Upper lobe of left lung (tissue), 6 donors: ENCODE data around the gene WNT2. TPM values are rescaled to one million over a fixed set of nuclear protein-coding genes. Genes with fewer than 3 reads are reported as not detected.
A peak's percentile ranks its signal among the peaks of the same experiment; 100 is the strongest.

ENCODE experiments used
- ATAC-seq, 2 donors: fragments of 200-7000 bp; cut with Tn5 transposase; one replicate each; pipeline ENCODE4 v1.9.1; 2022; ENCODE audit warnings: mild to moderate bottlenecking in 2 of 2, moderate library complexity in 2 of 2; ENCODE audit not compliant: low FRiP score in 2 of 2
- DNase-seq, 2 donors: peaks; one replicate each; pipeline ENCODE4 v3.0.0-alpha.2; 2019 to 2020
- H3K27ac ChIP-seq, 4 donors: fragments of 200-600 bp; sonication (generic); one replicate each; pipeline ENCODE4 v1.5.1; 2016 to 2019
- H3K27me3 ChIP-seq, 4 donors: fragments of 200-600 bp; sonication (generic); one replicate each; pipeline ENCODE4 v1.5.1; 2017 to 2019
- H3K36me3 ChIP-seq, 4 donors: fragments of 200-600 bp; sonication (generic); one replicate each; pipeline ENCODE4 v1.5.1; 2016 to 2019
- H3K4me1 ChIP-seq, 4 donors: fragments of 200-600 bp; sonication (generic); one replicate each; pipeline ENCODE4 v1.5.1; 2018 to 2019
- H3K4me3 ChIP-seq, 4 donors: fragments of 200-600 bp; sonication (generic); one replicate each; pipeline ENCODE4 v1.5.1; 2017 to 2019; ENCODE audit warnings: mild to moderate bottlenecking in 2 of 4, moderate library complexity in 1 of 4
- H3K9me3 ChIP-seq, 4 donors: fragments of 200-600 bp; sonication (generic); one replicate each; pipeline ENCODE4 v1.5.1; 2018 to 2019
- EP300 ChIP-seq, 4 donors: sonication (generic); formaldehyde crosslinking; IDR thresholded peaks; one replicate each; pipeline ENCODE4 v1.5.1; 2017; ENCODE audit warnings: antibody characterized with exemption in 4 of 4, control low read depth in 2 of 4
- POLR2A ChIP-seq, 4 donors: fragments of 450-650 bp; IDR thresholded peaks; one replicate each; pipeline ENCODE4 v1.5.1; 2016 to 2017; ENCODE audit warnings: antibody characterized with exemption in 4 of 4, mild to moderate bottlenecking in 2 of 4
- POLR2AphosphoS5 ChIP-seq, 2 donors: sonication (generic); formaldehyde crosslinking; IDR thresholded peaks; one replicate each; pipeline ENCODE4 v1.5.1; 2017; ENCODE audit warnings: antibody characterized with exemption in 2 of 2
- WGBS, 2 donors: methylation state at CpG; one replicate each; pipeline ENCODE4 v1.1.5; 2017 to 2018; 5-methylcytosine and 5-hydroxymethylcytosine counted together
- total RNA-seq, 6 donors: library from RNA; depleted of rRNA in 4 of 6; stranded (reverse); fragments of >200 nt in 4 of 6; gene quantifications; one replicate each; pipeline versions ENCODE4 v1.1.0 to v1.2.1, GENCODE V29; 2016 to 2021
- TF ChIP-seq, protein P1 (sequence below), 6 experiments: fragments of 450-650 bp in 4 of 6; fragments of 200-600 bp in 2 of 6; sonication (generic) in 2 of 6; IDR thresholded peaks; one replicate each; pipeline ENCODE4 v1.5.1; 2016 to 2019; ENCODE audit warnings: antibody characterized with exemption in 6 of 6
- donor health status: DM: no; HTN: no; CAD: no; lungs with moderate emphysema.
- donor health status: DM: no; HTN: yes; CAD: no; lungs with severe emphysema.

WNT2 gene
- total RNA-seq, result 10 to 100 TPM in 2 of 6 donors, 1 to 10 TPM in 4; 1.0 to 13.9 (median 7.1) TPM

DNA sequence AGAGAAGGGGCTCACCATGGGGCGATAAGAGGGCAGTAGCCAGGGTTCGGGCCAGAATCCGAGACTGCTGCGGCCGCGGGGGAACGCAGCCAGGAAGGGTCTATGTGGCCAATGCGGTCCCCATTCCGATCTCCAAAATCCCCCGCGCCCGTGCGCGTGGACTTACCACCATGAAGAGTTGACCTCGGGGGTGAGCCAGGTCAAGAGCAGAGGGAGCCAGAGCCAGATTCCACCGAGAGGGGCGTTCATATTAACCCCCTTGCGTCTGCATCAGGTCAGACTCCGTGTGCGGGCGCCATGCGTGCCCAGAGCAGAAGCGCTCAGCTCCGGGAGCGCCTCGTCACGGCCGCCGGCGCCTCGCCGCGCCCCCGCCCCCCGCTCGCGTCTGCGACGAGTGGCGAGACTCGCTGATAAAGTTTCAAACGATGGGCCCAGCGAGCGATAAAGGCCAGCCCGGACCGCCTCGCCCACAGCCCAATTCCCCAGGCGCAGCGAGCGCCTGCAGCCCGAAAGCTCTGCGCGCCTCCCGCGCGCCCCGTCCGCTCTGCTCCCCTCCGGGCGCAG, at the start of gene WNT2:
Gene WNT2, minus strand, starts transcription at position 318 of the 564 bp plus-strand sequence. Its CDS starts 69 bp downstream, at position 249.
- Histone ChIP-seq H3K4me3 (peak within 1 kb of the TSS; percentile 4 to 53 (median 42)), H3K27me3 (peaks cover 0 to 17% (median 8%) of the 10 kb centered on the region in 4 donors), H3K9me3 (no peaks in the 10 kb centered on the region), H3K4me1 (peaks cover 20 to 27% (median 24%) of the 10 kb centered on the region in 4 donors), H3K36me3 (no peaks in the 10 kb centered on the region), H3K27ac (peak within 1 kb of the TSS; percentile 63 to 81 (median 72))
- WGBS, 2 donors, result 1 to 6% methylated on average over 32 to 40 of the region's 60 CpGs
- ATAC-seq, result peak in 1 of 2 donors; percentile 33
- peak in 1 of 2 donors; percentile 86 for DNase-seq
- TF ChIP-seq EP300 (IDR thresholded peaks at IDR 0.05), result no peak
- no peak for TF ChIP-seq POLR2AphosphoS5 (IDR thresholded peaks at IDR 0.05)
- TF ChIP-seq POLR2A (IDR thresholded peaks at IDR 0.05), result no peak
- TF ChIP-seq, protein P1, sequence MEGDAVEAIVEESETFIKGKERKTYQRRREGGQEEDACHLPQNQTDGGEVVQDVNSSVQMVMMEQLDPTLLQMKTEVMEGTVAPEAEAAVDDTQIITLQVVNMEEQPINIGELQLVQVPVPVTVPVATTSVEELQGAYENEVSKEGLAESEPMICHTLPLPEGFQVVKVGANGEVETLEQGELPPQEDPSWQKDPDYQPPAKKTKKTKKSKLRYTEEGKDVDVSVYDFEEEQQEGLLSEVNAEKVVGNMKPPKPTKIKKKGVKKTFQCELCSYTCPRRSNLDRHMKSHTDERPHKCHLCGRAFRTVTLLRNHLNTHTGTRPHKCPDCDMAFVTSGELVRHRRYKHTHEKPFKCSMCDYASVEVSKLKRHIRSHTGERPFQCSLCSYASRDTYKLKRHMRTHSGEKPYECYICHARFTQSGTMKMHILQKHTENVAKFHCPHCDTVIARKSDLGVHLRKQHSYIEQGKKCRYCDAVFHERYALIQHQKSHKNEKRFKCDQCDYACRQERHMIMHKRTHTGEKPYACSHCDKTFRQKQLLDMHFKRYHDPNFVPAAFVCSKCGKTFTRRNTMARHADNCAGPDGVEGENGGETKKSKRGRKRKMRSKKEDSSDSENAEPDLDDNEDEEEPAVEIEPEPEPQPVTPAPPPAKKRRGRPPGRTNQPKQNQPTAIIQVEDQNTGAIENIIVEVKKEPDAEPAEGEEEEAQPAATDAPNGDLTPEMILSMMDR (IDR thresholded peaks at IDR 0.05), result no peak

DNA sequence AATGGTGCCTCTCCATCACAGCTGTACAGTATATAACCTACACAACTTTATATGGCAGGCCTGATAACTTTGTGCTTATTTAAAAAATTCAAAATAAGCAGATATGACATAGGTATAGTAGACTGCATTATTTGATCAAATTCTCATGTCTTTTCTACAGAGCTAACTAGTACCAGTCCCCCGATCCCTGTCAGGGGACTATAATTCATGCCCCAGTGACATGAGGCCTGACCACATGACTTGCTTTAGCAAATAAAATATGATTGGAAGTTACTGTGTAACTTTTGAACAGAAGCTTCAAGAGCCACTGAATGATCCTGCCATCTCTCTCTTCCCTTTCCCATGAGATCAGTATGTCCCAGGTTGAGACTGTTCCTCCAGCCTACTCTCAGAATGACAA, 49.2 kb upstream of the WNT2 start:
- WGBS, 2 donors, result 96 to 100% methylated on average over 1 of the region's 1 CpG
- H3K36me3 ChIP-seq, result no peaks in the 10 kb centered on the region
- H3K4me1 ChIP-seq, result no peaks in the 10 kb centered on the region
- no peak overlapping the region for H3K27ac ChIP-seq
- DNase-seq, result no peak
- TF ChIP-seq, protein P1 (IDR thresholded peaks at IDR 0.05), result no peak
- TF ChIP-seq EP300 (IDR thresholded peaks at IDR 0.05), result no peak
- no peak for TF ChIP-seq POLR2AphosphoS5 (IDR thresholded peaks at IDR 0.05)
- no peak for TF ChIP-seq POLR2A (IDR thresholded peaks at IDR 0.05)
- no peaks in the 10 kb centered on the region for H3K27me3 ChIP-seq
- H3K4me3 ChIP-seq, result no peak overlapping the region
- ATAC-seq, result no peak
- no peaks in the 10 kb centered on the region for H3K9me3 ChIP-seq

DNA sequence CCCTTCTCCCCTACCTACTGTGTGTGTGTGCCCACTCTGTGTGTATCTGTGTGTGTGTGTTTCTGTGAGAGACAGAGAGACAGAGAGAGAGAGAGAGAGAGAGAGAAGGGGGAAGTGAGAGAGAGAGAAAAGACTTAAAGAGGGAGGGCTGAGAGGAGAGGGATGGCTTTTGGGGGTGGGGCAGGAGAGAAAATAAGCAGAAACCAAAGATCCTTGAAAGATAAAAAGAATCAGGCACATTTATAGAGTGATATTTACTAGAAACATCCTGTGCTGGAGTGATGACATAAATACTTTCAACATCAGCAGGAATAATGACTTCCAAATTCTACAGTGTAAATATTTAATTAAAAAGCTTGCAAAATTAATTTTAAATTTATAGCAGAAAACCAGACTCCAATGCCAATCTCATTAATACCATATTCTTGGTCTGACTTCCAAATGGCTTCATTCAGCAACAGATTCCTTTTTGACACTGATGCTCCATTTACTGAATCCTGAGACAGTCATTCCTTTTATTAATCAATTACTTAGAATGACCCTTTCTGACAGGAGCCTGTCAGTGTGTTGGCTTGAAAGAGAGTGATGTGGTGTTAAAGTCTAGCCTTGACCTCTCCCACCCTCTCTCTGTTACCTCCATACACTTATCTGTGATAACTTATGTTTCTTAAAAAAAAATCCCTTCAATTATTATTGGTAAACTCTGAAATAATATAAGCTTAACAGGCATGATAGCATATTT, 41.7 kb upstream of the WNT2 start:
- DNase-seq (no peak), ATAC-seq (no peak)
- no peak overlapping the region for H3K4me3 ChIP-seq
- TF ChIP-seq POLR2AphosphoS5 (IDR thresholded peaks at IDR 0.05) (no peak), EP300 (IDR thresholded peaks at IDR 0.05) (no peak), POLR2A (IDR thresholded peaks at IDR 0.05) (no peak)
- TF ChIP-seq, protein P1 (IDR thresholded peaks at IDR 0.05), result no peak
- no peaks in the 10 kb centered on the region for H3K27me3 ChIP-seq
- no peaks in the 10 kb centered on the region for H3K4me1 ChIP-seq
- no peak overlapping the region for H3K27ac ChIP-seq
- no peaks in the 10 kb centered on the region for H3K36me3 ChIP-seq
- H3K9me3 ChIP-seq, result no peaks in the 10 kb centered on the region

DNA sequence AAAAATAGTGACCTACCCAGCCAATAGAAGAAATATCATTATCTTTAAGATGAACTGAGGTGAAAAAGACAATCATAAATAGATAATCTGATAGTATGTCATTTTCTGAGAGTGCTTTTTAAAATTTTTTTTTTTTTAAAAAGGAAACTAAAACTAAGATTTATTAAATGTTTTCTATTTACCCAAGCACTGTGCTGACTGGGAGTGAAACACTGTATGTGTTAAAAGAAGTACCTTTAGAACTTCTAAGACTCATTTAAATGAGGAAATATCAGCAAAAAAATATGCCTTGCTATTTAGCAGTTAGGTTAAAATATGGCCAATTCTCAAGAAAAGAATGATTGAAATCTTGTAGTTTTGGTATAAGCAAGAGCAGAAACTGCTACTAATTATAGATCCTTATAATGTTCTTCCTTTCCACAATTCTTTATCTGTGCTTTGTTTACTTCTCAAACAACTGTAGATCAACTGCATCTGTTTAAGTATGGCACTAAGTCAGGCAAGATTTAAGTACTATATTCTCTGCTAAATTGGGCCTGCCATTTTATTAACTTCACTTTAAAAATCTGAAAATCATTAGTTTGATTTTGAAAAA, 39.5 kb upstream of the WNT2 start:
- H3K36me3 ChIP-seq, result no peaks in the 10 kb centered on the region
- H3K4me3 ChIP-seq, result no peak overlapping the region
- no peak for TF ChIP-seq EP300 (IDR thresholded peaks at IDR 0.05)
- TF ChIP-seq, protein P1 (IDR thresholded peaks at IDR 0.05), result no peak
- no peak for TF ChIP-seq POLR2A (IDR thresholded peaks at IDR 0.05)
- TF ChIP-seq POLR2AphosphoS5 (IDR thresholded peaks at IDR 0.05), result no peak
- no peaks in the 10 kb centered on the region for H3K9me3 ChIP-seq
- DNase-seq (no peak), ATAC-seq (no peak)
- H3K27ac ChIP-seq, result no peak overlapping the region
- H3K27me3 ChIP-seq, result no peaks in the 10 kb centered on the region
- no peaks in the 10 kb centered on the region for H3K4me1 ChIP-seq
